HepG2 (cell line): ENCODE data around the gene COL4A3.

ENCODE experiments used
- ARNT2 ChIP-seq: sonication (generic); formaldehyde crosslinking; IDR thresholded peaks from 2 replicates; pipeline ENCODE4 v1.8.0; 2022; ENCODE audit warnings: mild to moderate bottlenecking, low read depth, missing genetic modification reagents, moderate library complexity
- CBFB ChIP-seq: sonication (generic); formaldehyde crosslinking; IDR thresholded peaks from 2 replicates; pipeline ENCODE4 v1.4.0; 2020; ENCODE audit warnings: missing genetic modification reagents
- HOXA7 ChIP-seq: sonication (generic); formaldehyde crosslinking; IDR thresholded peaks from 2 replicates; pipeline ENCODE4 v1.8.1; 2022; ENCODE audit warnings: mild to moderate bottlenecking, missing genetic modification reagents, moderate library complexity
- MXI1 ChIP-seq: IDR thresholded peaks from 3 replicates; pipeline ENCODE4 v1.6.1; 2012; ENCODE audit warnings: low read depth, low read length, inconsistent platforms, borderline replicate concordance
- TCF7 ChIP-seq: sonication (generic); IDR thresholded peaks from 2 replicates; pipeline ENCODE4 v1.6.1; 2016; ENCODE audit warnings: antibody characterized with exemption, low read depth
- ZNF264 ChIP-seq: sonication (generic); formaldehyde crosslinking; IDR thresholded peaks from 2 replicates; pipeline ENCODE4 v1.4.0; 2020; ENCODE audit warnings: missing genetic modification reagents
- ZNF883 ChIP-seq: sonication (generic); formaldehyde crosslinking; IDR thresholded peaks from 2 replicates; pipeline ENCODE4 v1.5.1; 2020; ENCODE audit warnings: mild to moderate bottlenecking, missing genetic modification reagents; ENCODE audit errors: not compliant biosample characterization
- TF ChIP-seq, protein P1 (sequence below): sonication (generic); formaldehyde crosslinking; IDR thresholded peaks from 2 replicates; pipeline ENCODE4 v1.9.0; 2021; ENCODE audit warnings: missing genetic modification reagents, borderline replicate concordance
- TF ChIP-seq, protein P2 (sequence below): sonication (generic); formaldehyde crosslinking; IDR thresholded peaks from 2 replicates; pipeline ENCODE4 v1.4.0; 2020; ENCODE audit warnings: missing genetic modification reagents
- TF ChIP-seq, protein P3 (sequence below): IDR thresholded peaks from 2 replicates; pipeline ENCODE4 v1.6.1; 2012; ENCODE audit warnings: inconsistent platforms
- TF ChIP-seq, protein P4 (sequence below), 2 experiments: sonication (generic) in 1 of 2; formaldehyde crosslinking in 1 of 2; IDR thresholded peaks; 2 replicates each; pipeline versions ENCODE4 v1.4.0 to v1.6.1; 2018 to 2020; ENCODE audit warnings: missing genetic modification reagents in 2 of 2, borderline replicate concordance in 1 of 2, low read depth in 1 of 2, mild to moderate bottlenecking in 1 of 2, missing biosample characterization in 1 of 2
- TF ChIP-seq, protein P5 (sequence below): sonication (generic); formaldehyde crosslinking; IDR thresholded peaks from 2 replicates; pipeline ENCODE4 v1.4.0; 2020; ENCODE audit warnings: missing genetic modification reagents, mild to moderate bottlenecking, borderline replicate concordance

DNA sequence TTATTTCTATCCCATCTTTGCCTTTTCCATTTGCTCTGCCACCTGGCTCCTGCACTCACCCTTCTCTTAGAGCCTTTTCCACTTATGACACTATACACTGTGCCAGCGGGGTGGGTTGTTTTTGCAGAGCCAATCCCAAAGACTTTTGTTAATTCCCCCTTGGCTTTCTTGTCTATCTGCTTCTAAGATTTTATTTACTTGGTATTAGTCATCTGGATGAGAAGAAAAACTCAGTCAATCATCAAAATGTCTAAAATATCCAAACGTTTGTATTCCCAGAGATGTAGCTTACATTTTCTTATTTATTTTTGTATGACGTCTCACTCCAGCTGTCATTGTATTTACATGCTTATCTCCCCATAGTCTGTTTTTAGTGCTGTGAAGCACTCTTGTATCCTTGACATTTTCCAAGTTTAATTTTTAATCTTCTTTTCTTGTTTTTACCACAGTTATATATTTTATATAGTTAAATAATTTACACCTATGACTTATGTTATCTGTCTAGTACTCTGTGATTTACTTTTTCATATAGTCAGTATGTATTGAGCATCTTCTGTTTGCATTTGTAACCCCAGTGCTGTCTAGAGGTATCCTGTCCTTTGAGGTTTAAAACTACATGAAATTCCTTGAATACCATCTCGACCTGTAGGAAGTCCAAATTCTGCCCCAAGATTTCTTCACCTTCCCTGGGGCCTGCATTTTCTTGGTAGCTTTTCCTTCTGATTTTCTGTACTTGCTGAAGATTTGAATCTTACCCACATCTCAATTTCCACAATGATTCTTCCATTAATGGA is 55.1 kb downstream of the COL4A3 start:
- TF ChIP-seq HOXA7 (CRISPR knock-in tag) (no peak), ARNT2 (CRISPR knock-in tag) (no peak), ZNF264 (CRISPR knock-in tag) (no peak), CBFB (CRISPR knock-in tag) (no peak), TCF7 (no peak), MXI1 (no peak), ZNF883 (no peak)
- TF ChIP-seq, protein P1, sequence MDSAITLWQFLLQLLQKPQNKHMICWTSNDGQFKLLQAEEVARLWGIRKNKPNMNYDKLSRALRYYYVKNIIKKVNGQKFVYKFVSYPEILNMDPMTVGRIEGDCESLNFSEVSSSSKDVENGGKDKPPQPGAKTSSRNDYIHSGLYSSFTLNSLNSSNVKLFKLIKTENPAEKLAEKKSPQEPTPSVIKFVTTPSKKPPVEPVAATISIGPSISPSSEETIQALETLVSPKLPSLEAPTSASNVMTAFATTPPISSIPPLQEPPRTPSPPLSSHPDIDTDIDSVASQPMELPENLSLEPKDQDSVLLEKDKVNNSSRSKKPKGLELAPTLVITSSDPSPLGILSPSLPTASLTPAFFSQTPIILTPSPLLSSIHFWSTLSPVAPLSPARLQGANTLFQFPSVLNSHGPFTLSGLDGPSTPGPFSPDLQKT (CRISPR knock-in tag): no peak
- TF ChIP-seq, protein P2, sequence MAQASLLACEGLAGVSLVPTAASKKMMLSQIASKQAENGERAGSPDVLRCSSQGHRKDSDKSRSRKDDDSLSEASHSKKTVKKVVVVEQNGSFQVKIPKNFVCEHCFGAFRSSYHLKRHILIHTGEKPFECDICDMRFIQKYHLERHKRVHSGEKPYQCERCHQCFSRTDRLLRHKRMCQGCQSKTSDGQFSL (CRISPR knock-in tag): no peak
- TF ChIP-seq, protein P3, sequence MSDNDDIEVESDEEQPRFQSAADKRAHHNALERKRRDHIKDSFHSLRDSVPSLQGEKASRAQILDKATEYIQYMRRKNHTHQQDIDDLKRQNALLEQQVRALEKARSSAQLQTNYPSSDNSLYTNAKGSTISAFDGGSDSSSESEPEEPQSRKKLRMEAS: no peak
- TF ChIP-seq, protein P4, sequence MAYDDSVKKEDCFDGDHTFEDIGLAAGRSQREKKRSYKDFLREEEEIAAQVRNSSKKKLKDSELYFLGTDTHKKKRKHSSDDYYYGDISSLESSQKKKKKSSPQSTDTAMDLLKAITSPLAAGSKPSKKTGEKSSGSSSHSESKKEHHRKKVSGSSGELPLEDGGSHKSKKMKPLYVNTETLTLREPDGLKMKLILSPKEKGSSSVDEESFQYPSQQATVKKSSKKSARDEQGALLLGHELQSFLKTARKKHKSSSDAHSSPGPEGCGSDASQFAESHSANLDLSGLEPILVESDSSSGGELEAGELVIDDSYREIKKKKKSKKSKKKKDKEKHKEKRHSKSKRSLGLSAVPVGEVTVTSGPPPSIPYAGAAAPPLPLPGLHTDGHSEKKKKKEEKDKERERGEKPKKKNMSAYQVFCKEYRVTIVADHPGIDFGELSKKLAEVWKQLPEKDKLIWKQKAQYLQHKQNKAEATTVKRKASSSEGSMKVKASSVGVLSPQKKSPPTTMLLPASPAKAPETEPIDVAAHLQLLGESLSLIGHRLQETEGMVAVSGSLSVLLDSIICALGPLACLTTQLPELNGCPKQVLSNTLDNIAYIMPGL (CRISPR knock-in tag; IDR thresholded peaks at IDR 0.05; ENCODE audit: borderline replicate concordance in 1 of 2, low read depth in 1 of 2): no peak
- TF ChIP-seq, protein P5, sequence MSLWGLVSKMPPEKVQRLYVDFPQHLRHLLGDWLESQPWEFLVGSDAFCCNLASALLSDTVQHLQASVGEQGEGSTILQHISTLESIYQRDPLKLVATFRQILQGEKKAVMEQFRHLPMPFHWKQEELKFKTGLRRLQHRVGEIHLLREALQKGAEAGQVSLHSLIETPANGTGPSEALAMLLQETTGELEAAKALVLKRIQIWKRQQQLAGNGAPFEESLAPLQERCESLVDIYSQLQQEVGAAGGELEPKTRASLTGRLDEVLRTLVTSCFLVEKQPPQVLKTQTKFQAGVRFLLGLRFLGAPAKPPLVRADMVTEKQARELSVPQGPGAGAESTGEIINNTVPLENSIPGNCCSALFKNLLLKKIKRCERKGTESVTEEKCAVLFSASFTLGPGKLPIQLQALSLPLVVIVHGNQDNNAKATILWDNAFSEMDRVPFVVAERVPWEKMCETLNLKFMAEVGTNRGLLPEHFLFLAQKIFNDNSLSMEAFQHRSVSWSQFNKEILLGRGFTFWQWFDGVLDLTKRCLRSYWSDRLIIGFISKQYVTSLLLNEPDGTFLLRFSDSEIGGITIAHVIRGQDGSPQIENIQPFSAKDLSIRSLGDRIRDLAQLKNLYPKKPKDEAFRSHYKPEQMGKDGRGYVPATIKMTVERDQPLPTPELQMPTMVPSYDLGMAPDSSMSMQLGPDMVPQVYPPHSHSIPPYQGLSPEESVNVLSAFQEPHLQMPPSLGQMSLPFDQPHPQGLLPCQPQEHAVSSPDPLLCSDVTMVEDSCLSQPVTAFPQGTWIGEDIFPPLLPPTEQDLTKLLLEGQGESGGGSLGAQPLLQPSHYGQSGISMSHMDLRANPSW (CRISPR knock-in tag): no peak
